CD4-positive, alpha-beta T cell treated with Interleukin-17A for 4 hours (primary cell): Measurements from ENCODE around the gene SPATA31D3.
"Not testable (repeated sequence)": the region's sequence is repeated elsewhere in the genome, so short reads cannot be mapped to it uniquely, and the experiment has no call there.

Experiments used
- DNase-seq: peaks from one replicate; pipeline ENCODE4 v3.0.0-alpha.2; 2020; ENCODE audit warnings: mixed read lengths

SPATA31D3 gene

DNA sequence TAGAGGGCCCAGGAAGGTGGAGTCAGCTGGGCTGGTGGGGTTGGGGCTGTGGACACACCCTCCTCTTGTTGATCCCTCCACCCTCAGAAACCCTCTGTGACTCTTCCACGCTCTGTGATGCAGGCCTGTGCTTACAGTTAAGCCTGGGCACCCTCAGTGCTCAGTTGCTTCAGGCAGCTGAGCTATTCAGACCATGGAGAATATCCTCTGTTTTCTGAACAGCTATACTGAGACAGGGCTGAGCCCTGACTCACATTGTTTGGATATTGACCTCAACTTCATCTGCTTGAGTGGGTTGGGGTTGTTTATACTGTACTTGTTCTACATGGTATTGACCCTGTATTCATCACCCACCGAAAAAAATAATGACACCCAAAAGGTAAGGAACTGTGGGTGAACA, at the start of gene SPATA31D3:
SPATA31D3 (plus strand) TSS at position 108 of the 400 bp plus-strand sequence; CDS start at position 194, 86 bp downstream.
- not testable (repeated sequence) for DNase-seq

DNA sequence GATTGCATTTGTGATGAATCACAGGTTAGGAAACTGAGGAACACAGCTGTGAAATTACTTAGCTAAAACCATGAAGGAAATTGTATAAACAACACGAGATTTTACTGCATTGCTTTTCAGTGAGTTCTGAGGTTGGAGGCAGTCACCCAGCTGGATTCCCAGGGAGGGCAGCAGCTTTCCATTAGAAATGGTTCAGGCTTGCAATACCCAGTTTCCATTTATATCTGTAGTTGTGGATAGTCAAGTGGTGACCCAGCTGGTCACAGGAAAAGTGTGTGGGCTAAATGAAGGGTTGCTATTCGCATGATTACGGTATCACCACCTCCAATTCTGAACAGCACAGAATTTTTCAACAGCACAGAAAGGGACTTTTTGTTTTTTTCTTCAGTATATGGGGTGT, 49.4 kb upstream of the SPATA31D3 start:
- no peak for DNase-seq

GRCh38 chr9:81894891-81895290, 48.4 kb upstream of the SPATA31D3 start:
- DNase-seq = no peak

DNA sequence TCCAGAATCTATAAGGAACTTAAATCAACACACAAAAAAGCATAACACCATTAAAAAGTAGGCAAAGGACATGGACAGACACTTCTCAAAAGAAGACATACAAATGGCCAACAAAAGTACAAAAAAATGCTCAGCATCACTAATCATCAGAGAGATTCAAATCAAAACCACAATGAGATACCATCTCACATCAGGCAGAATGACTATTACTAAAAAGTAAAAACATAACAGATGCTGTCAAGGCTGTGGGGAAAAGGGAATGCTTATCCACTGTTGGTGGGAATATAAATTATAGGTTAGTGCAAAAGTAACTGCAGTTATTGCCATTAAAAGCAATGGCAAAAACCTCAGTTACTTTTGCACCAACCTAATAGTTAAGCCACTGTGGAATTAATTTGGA, 47.2 kb upstream of the SPATA31D3 start:
- DNase-seq = no peak

GRCh38 chr9:81898851-81899250, 44.4 kb upstream of the SPATA31D3 start:
- no peak for DNase-seq

DNA sequence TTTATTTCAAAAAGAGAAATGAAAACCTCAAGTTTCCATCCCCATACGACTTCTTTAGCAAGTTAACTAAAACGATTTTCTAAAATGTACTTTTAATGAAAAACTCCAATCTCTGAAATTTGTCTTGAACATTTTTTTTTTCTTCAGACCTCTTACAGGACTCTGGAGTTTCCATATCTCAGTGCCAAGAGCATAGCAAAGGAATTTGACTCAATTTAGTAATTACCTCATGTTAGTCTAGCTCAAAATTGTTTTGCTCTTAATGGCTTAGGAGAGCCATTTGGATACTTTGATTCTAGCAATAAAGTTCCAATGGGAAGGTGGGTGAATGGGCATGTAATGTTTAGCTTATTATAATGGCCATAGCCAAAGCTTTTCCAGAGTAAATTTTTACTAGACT, 41.1 kb upstream of the SPATA31D3 start:
- DNase-seq = no peak

GRCh38 chr9:81902626-81903025, 40.7 kb upstream of the SPATA31D3 start:
- no peak for DNase-seq

- no peak for DNase-seq
Observed at GRCh38 chr9:81906671-81907070, 36.6 kb upstream of the SPATA31D3 start.

- no peak for DNase-seq
Observed at GRCh38 chr9:81912135-81912534, 31.2 kb upstream of the SPATA31D3 start.

DNA sequence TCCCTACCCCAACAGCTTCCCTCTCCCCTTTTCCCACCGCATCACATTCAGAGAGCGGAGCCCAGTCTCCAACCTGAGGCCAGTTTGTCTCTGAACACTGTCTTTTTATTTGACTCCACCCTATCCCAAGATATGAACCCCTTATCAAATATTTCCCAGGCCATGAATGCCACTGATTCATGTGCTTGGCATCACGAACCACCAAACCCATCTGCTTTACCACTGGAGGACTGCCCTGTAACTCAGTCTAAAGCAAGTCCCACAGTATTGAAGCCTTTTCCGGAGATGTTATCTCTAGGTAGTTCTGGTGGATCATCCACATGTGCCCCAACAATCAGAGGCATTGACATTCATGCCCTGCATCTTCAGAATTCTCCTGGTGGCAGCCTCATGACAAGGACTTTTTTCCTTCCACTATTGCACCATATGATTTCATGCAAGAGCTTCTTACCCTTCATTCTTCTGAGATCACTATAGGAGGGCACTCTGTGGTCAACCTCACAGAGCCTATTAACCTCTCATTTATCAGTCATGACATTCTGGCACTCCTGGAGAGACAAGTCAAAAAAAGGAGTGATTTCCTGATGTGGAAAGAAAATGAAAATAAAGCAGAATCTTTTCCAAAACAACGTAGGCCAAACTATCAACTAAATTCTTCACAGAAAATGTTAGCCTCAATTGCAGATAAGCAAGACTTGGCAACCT, 27.3 kb upstream of the SPATA31D3 start:
- DNase-seq = no peak

GRCh38 chr9:81918507-81918906, 24.8 kb upstream of the SPATA31D3 start:
- not testable (repeated sequence) for DNase-seq

GRCh38 chr9:81928305-81928704, 15.0 kb upstream of the SPATA31D3 start, which contains the start of gene SPATA31D4:
Gene SPATA31D4 (plus strand): TSS chr9:81928428. CDS start chr9:81928514, 86 bp downstream.
- not testable (repeated sequence) for DNase-seq

GRCh38 chr9:81930147-81930546, 13.2 kb upstream of the SPATA31D3 start:
- not testable (repeated sequence) for DNase-seq

DNA sequence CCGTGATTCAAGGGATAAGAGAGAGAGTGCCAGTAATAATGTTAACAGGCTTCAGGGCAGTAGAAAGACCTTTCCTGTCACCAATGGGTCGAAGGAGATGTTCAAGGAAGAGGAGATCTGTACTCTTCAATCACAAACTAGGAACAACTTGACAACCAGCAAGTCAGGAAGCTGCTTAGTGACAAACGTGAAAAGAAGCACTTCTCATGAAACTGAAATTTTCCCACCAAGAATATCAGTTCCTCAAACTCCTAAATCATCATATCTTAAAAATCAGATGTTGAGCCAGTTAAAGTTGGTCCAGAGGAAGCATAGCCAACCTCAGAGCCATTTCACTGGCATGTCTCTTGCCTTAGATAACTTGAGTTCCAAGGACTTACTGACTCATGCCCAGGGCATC, 9.8 kb upstream of the SPATA31D3 start:
- not testable (repeated sequence) for DNase-seq

- DNase-seq = not testable (repeated sequence)
Observed at GRCh38 chr9:81948650-81949049, 5.3 kb downstream of the SPATA31D3 start.

DNA sequence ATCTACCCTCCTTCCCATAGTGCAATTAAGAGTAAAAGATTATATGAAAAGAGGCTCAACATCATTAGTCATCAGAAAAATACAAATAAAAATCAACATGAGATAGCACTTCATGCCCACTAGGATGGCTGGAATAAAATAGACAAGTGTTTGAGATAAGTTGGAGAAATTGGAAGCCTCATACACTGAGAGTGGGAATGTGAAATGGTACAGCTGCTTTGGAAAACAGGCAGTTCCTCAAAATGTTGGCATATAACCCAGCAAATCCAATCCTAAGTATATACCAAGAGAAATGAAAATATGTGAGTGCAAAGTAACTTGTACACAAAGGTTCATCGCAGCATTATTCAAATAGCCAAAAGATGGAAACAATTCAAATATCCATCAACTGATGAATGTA, 9.8 kb downstream of the SPATA31D3 start:
- no peak for DNase-seq

DNA sequence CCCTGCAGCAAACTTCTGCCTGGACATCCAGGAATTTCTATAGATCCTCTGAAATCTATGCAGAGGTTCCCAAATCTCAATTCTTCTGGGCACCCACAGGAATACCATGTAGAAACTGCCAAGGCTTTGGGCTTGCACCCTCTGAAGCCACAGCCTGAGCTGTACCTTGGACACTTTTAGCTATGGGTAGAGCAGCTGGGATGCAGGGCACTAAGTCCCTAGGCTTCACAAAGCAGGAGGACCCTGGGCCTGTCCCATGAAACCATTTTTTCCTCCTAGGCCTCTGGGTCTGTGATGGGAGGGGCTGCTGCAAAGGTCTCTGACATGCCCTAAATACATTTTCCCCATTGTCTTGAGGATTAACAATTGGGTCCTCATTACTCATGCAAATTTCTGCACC, 12.3 kb downstream of the SPATA31D3 start:
- no peak for DNase-seq

GRCh38 chr9:81964218-81965171, 21.2 kb downstream of the SPATA31D3 start:
- no peak for DNase-seq

DNA sequence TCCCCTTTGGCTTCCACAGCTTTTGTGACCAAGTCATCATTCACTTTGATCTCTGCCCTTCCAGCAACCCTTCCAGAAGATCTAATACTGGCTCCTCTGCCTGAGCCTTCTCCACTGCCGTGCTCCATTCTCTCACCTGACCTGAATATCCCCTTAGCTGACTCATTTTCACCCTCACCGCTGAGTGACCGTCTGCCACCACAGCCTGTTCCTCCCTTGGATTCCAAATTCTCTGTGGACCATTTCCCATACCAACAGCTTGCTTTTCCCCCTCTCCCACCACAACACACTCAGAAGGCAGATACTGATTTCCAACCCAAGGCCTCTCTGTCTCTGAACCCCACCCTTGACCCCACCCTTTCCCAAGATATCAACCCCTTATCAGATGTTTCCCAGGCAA, 24.7 kb downstream of the SPATA31D3 start:
- DNase-seq = no peak

GRCh38 chr9:81969971-81970370, 26.7 kb downstream of the SPATA31D3 start:
- no peak for DNase-seq

- no peak for DNase-seq
Observed at GRCh38 chr9:81971727-81972126, 28.4 kb downstream of the SPATA31D3 start.

DNA sequence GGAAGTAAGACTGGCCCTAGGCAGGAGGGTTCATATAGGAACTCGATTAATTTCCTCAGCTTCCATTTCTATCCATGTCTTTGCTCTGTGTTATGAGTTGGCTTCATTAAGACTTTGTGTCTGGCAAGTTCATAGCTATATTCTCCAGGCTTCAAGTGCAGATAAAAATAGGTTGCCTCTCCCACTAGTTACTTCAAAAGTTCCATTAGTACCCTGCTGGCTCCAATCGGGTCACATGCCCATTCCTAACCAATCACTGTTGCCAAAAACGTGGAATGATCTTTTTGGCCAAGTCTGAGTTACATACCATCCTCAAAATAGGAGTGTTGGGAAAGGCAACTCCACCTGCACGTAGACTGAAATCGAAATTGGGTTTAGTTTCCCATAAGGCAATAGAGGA, 31.5 kb downstream of the SPATA31D3 start:
- DNase-seq = no peak

GRCh38 chr9:81976351-81976750, 33.1 kb downstream of the SPATA31D3 start:
- DNase-seq = no peak

DNA sequence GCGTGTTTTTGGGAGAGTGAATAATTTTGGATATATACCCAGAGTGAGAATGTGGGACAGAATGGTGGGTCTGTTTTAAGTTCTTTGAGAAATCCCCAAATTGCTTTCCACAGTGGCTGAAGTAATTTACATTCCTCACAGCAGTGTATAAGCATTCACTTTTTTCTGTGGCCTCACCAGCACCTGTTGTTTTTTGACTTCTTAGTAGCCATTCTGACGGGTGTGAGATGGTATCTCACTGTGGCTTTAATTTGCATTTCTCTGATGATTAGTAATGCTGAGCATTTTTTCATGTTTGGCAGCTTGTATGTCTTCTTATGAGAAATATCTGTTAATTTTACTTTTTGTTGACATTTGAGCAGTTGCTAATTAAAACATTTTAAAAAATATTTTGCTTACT, 35.9 kb downstream of the SPATA31D3 start:
- no peak for DNase-seq
